HEK293 (cell line): ENCODE measurements around the gene S1PR1.

ENCODE experiments used
- CTCF ChIA-PET: fragments of 350-600 bp; formaldehyde crosslinking; extraction: SDS; loops from one replicate; lab custom pipeline; 2021; ENCODE audit warnings: antibody characterized with exemption; lab: Yijun Ruan, JAX
- POLR2A ChIA-PET: fragments of 300-600 bp; formaldehyde crosslinking; extraction: SDS; loops from one replicate; lab custom pipeline; 2020; ENCODE audit warnings: antibody characterized with exemption, inconsistent platforms; lab: Yijun Ruan, JAX
- H3K27ac ChIP-seq: fragments of 200-500 bp; sonication (Bioruptor generic); 2 replicates; pipeline ENCODE4 v1.5.1; 2014; ENCODE audit warnings: low read depth, low read length, control low read depth, inconsistent platforms; ENCODE audit errors: extremely low read depth
- H3K36me3 ChIP-seq, 2 experiments: fragments of 200-500 bp in 1 of 2; sonication (Bioruptor generic) in 1 of 2; 1 replicate in 1 of 2; 2 replicates in 1 of 2; pipeline ENCODE4 v1.5.1; 2014 to 2017; ENCODE audit warnings: inconsistent platforms in 2 of 2, low read length in 2 of 2; ENCODE audit not compliant: control insufficient read depth in 2 of 2, insufficient read depth in 1 of 2
- H3K4me1 ChIP-seq: fragments of 200-500 bp; sonication (Bioruptor generic); 2 replicates; pipeline ENCODE4 v1.5.1; 2014; ENCODE audit warnings: mild to moderate bottlenecking, low read length, inconsistent platforms; ENCODE audit not compliant: control insufficient read depth, insufficient read depth
- H3K4me3 ChIP-seq: 2 replicates; pipeline ENCODE4 v1.5.1; 2011; ENCODE audit warnings: low read depth, mild to moderate bottlenecking, control low read depth, low read length, moderate library complexity
- H3K9me3 ChIP-seq: fragments of 200-500 bp; sonication (Bioruptor generic); 2 replicates; pipeline ENCODE4 v1.5.1; 2014; ENCODE audit warnings: low read depth, low read length, inconsistent platforms; ENCODE audit not compliant: control insufficient read depth, insufficient read depth
- GFI1B ChIP-seq: fragments of 450-650 bp; formaldehyde crosslinking; IDR thresholded peaks from 2 replicates; pipeline ENCODE4 v1.5.1; 2016; ENCODE audit warnings: missing biosample characterization, missing genetic modification characterization
- KLF1 ChIP-seq: fragments of 450-650 bp; formaldehyde crosslinking; IDR thresholded peaks from 2 replicates; pipeline ENCODE4 v1.5.1; 2016; ENCODE audit warnings: missing biosample characterization, missing genetic modification characterization
- KLF16 ChIP-seq: fragments of 450-650 bp; formaldehyde crosslinking; IDR thresholded peaks from 2 replicates; pipeline ENCODE4 v1.5.1; 2017; ENCODE audit warnings: missing biosample characterization, missing genetic modification characterization
- KLF9 ChIP-seq: fragments of 450-650 bp; formaldehyde crosslinking; IDR thresholded peaks from 2 replicates; pipeline ENCODE4 v1.5.1; 2016; ENCODE audit warnings: missing biosample characterization, missing genetic modification characterization, low read depth
- RBAK ChIP-seq: fragments of 450-650 bp; formaldehyde crosslinking; IDR thresholded peaks from 2 replicates; pipeline ENCODE4 v1.5.1; 2016; ENCODE audit warnings: missing biosample characterization, missing genetic modification characterization
- SCRT2 ChIP-seq: fragments of 450-650 bp; formaldehyde crosslinking; IDR thresholded peaks from 2 replicates; pipeline ENCODE4 v1.5.1; 2016; ENCODE audit warnings: missing biosample characterization, missing genetic modification characterization
- ZFP37 ChIP-seq: fragments of 450-650 bp; formaldehyde crosslinking; IDR thresholded peaks from 2 replicates; pipeline ENCODE4 v1.5.1; 2016; ENCODE audit warnings: missing biosample characterization, missing genetic modification characterization
- ZNF157 ChIP-seq: fragments of 450-650 bp; formaldehyde crosslinking; IDR thresholded peaks from 2 replicates; pipeline ENCODE4 v1.5.1; 2016; ENCODE audit warnings: missing biosample characterization, missing genetic modification characterization
- ZNF274 ChIP-seq, 2 experiments: fragments of 200-500 bp in 1 of 2; fragments of 450-650 bp in 1 of 2; sonication (Bioruptor generic) in 1 of 2; formaldehyde crosslinking in 1 of 2; IDR thresholded peaks; 2 replicates each; pipeline versions ENCODE4 v1.5.1 to v1.6.1; 2014 to 2016; ENCODE audit warnings: borderline replicate concordance in 1 of 2, inconsistent platforms in 1 of 2, low read length in 1 of 2, missing biosample characterization in 1 of 2, missing genetic modification characterization in 1 of 2
- ZNF292 ChIP-seq: fragments of 450-650 bp; formaldehyde crosslinking; IDR thresholded peaks from 2 replicates; pipeline ENCODE4 v1.5.1; 2016; ENCODE audit warnings: low read depth, missing biosample characterization, missing genetic modification characterization, borderline replicate concordance
- ZNF48 ChIP-seq: fragments of 450-650 bp; formaldehyde crosslinking; IDR thresholded peaks from 2 replicates; pipeline ENCODE4 v1.5.1; 2016; ENCODE audit warnings: missing biosample characterization, missing genetic modification characterization
- ZNF521 ChIP-seq: fragments of 450-650 bp; formaldehyde crosslinking; IDR thresholded peaks from 2 replicates; pipeline ENCODE4 v1.5.1; 2017; ENCODE audit warnings: missing biosample characterization, mild to moderate bottlenecking, missing genetic modification characterization
- ZNF580 ChIP-seq: fragments of 450-650 bp; formaldehyde crosslinking; IDR thresholded peaks from 2 replicates; pipeline ENCODE4 v1.5.1; 2016; ENCODE audit warnings: missing biosample characterization, missing genetic modification characterization
- ZNF610 ChIP-seq: fragments of 450-650 bp; formaldehyde crosslinking; IDR thresholded peaks from 2 replicates; pipeline ENCODE4 v1.5.1; 2016; ENCODE audit warnings: missing biosample characterization, missing genetic modification characterization, borderline replicate concordance
- ZNF624 ChIP-seq: fragments of 450-650 bp; formaldehyde crosslinking; IDR thresholded peaks from 2 replicates; pipeline ENCODE4 v1.5.1; 2017; ENCODE audit warnings: missing biosample characterization, missing genetic modification characterization
- ZNF626 ChIP-seq: fragments of 450-650 bp; sonication (Bioruptor Pico); formaldehyde crosslinking; IDR thresholded peaks from 2 replicates; pipeline ENCODE4 v1.5.1; 2018; ENCODE audit warnings: missing biosample characterization, missing genetic modification characterization, inconsistent platforms
- ZNF654 ChIP-seq: fragments of 450-650 bp; formaldehyde crosslinking; IDR thresholded peaks from 2 replicates; pipeline ENCODE4 v1.5.1; 2016; ENCODE audit warnings: low read depth, missing biosample characterization, missing genetic modification characterization
- ZNF837 ChIP-seq: fragments of 450-650 bp; formaldehyde crosslinking; IDR thresholded peaks from 2 replicates; pipeline ENCODE4 v1.5.1; 2016; ENCODE audit warnings: missing biosample characterization, missing genetic modification characterization
- ZSCAN23 ChIP-seq: fragments of 450-650 bp; formaldehyde crosslinking; IDR thresholded peaks from 2 replicates; pipeline ENCODE4 v1.5.1; 2016; ENCODE audit warnings: missing biosample characterization, missing genetic modification characterization
- ZSCAN4 ChIP-seq: fragments of 450-650 bp; formaldehyde crosslinking; IDR thresholded peaks from 2 replicates; pipeline ENCODE4 v1.5.1; 2017; ENCODE audit warnings: missing biosample characterization, missing genetic modification characterization

S1PR1 gene

GRCh38 chr1:101194746-101195145 lies 42.1 kb upstream of the S1PR1 start:
- no peaks in the 10 kb centered on the region for H3K36me3 ChIP-seq
- no peaks in the 10 kb centered on the region for H3K4me1 ChIP-seq
- no peak overlapping the region for H3K4me3 ChIP-seq
- H3K9me3 ChIP-seq, result no peaks in the 10 kb centered on the region
- no peak overlapping the region for H3K27ac ChIP-seq
- TF ChIP-seq ZNF654 (tag by site-specific recombination), result no peak
- POLR2A ChIA-PET, result no interaction called here
- CTCF ChIA-PET, result interaction anchor here (1.1 kb wide), 1 partner anchor 10 kb away, joined by 4 read pairs; no protein-coding TSS in a partner anchor

- H3K4me1 ChIP-seq, result no peaks in the 10 kb centered on the region
- no peak for TF ChIP-seq ZNF292 (tag by site-specific recombination)
- TF ChIP-seq ZNF580, result no peak
- no peak for TF ChIP-seq KLF9 (tag by site-specific recombination)
- no peak for TF ChIP-seq KLF1 (tag by site-specific recombination)
- no peak for TF ChIP-seq ZFP37 (tag by site-specific recombination)
- no peak for TF ChIP-seq ZSCAN23 (tag by site-specific recombination)
- TF ChIP-seq ZNF654 (tag by site-specific recombination), result no peak
- no peak for TF ChIP-seq ZNF624
- no peak for TF ChIP-seq ZNF157
- TF ChIP-seq GFI1B (tag by site-specific recombination), result no peak
- no peak for TF ChIP-seq KLF16
- TF ChIP-seq ZNF610 (tag by site-specific recombination), result no peak
- no peak for TF ChIP-seq ZNF48
- no peak for TF ChIP-seq ZNF626 (tag by site-specific recombination)
- TF ChIP-seq ZNF521 (tag by site-specific recombination), result no peak
- TF ChIP-seq ZNF274 (IDR thresholded peaks at IDR 0.05; ENCODE audit: low read length), result no peak
- TF ChIP-seq ZNF274 (tag by site-specific recombination; IDR thresholded peaks at IDR 0.05; ENCODE audit: borderline replicate concordance), result no peak
- TF ChIP-seq ZNF837 (tag by site-specific recombination), result no peak
- no peak for TF ChIP-seq ZSCAN4 (tag by site-specific recombination)
- no peak overlapping the region for H3K4me3 ChIP-seq
- H3K36me3 ChIP-seq, result no peaks in the 10 kb centered on the region
- ChIA-PET CTCF (no interaction called here), POLR2A (no interaction called here)
- H3K9me3 ChIP-seq, result no peaks in the 10 kb centered on the region
- no peak overlapping the region for H3K27ac ChIP-seq
Observed at GRCh38 chr1:101196668-101197067, 40.2 kb upstream of the S1PR1 start.

GRCh38 chr1:101198842-101199636 lies 37.8 kb upstream of the S1PR1 start:
- no peaks in the 10 kb centered on the region for H3K4me1 ChIP-seq
- CTCF ChIA-PET, result interaction anchor here (0.5 kb wide), 1 partner anchor 72 kb away, joined by 4 read pairs; no protein-coding TSS in a partner anchor
- H3K27ac ChIP-seq, result no peak overlapping the region
- H3K4me3 ChIP-seq, result no peak overlapping the region
- TF ChIP-seq SCRT2 (tag by site-specific recombination) (peak; percentile 62), RBAK (tag by site-specific recombination) (no peak)
- H3K36me3 ChIP-seq, result no peaks in the 10 kb centered on the region
- POLR2A ChIA-PET, result no interaction called here
- no peaks in the 10 kb centered on the region for H3K9me3 ChIP-seq
